Measurements from ENCODE around the gene GPD1L. TPM values are rescaled to one million over a fixed set of nuclear protein-coding genes. Genes with fewer than 3 reads are reported as not detected.
"Not testable (repeated sequence)": the region's sequence is repeated elsewhere in the genome, so short reads cannot be mapped to it uniquely, and the experiment has no call there.

GPD1L gene
- total and polyA plus RNA-seq, 10 of the 15 experiments (the other 5 are each of a cell fraction or from before 2014, with no cell fraction given) = 0.77 to 4.8 (median 3.9) TPM

DNA sequence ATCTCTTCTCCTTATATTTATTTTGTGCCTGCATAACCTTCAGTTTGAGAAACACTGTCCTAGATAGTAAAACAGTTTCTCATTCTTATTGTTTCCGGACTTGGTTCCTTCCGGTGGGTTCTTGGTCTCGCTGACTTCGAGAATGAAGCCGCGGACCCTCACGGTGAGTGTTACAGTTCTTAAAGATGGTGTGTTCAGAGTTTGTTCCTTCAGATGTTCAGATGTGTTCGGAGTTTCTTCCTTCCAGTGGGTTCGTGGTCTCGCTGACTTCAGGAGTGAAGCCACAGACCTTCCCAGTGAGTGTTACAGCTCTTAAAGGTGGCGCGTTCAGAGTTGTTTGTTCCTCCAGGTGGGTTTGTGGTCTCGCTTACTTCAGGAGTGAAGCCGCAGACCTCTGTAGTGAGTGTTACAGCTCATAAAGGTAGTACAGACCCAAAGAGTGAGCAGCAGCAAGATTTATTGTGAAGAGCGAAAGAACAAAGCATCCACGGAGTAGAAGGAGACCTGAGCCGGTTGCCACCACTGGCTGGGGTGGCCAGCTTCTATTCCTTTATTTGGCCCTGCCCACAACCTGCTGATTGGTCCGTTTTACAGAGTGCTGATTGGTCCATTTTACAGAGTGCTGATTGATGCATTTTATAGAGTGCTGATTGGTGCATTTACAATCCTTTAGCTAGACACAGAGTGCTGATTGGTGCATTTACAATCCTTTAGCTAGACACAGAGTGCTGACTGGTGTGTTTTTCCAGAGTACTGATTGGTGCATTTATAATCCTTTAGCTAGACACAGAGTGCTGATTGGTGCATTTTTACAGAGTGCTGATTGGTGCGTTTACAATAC is 8.3 kb downstream of the GPD1L start:
- RAD21 ChIA-PET (ENCODE audit: unreplicated experiment); H3K9me3 ChIP-seq (replicated peaks; ENCODE audit: control insufficient read depth, insufficient read depth, low read length); H4K20me1 ChIP-seq (ENCODE audit: control insufficient read depth, insufficient read depth); FAIRE-seq; H3K27me3 ChIP-seq (replicated peaks in 1 of 2; ENCODE audit: control insufficient read depth in 2 of 2, insufficient read depth in 2 of 2, low read length in 1 of 2); H3K36me3 ChIP-seq (ENCODE audit: control insufficient read depth in 2 of 2, insufficient read depth in 2 of 2, low read length in 1 of 2); H3K4me1 ChIP-seq (ENCODE audit: control insufficient read depth, insufficient read depth, low read length); DNase-seq (ENCODE audit: low read depth, low spot score); POLR2A ChIA-PET; H3K9ac ChIP-seq (ENCODE audit: control insufficient read depth, insufficient read depth, low read length); in situ Hi-C loops (cut with MboI); BruUV-seq (replicated peaks); ATAC-seq; intact Hi-C loops (cut with micrococcal nuclease; ENCODE audit: unreplicated experiment); H3K79me2 ChIP-seq (ENCODE audit: control insufficient read depth, insufficient read depth, low read length); H3K4me3 ChIP-seq; H2AFZ ChIP-seq (ENCODE audit: control insufficient read depth, low read depth, low read length); H3K27ac ChIP-seq (ENCODE audit: control insufficient read depth, insufficient read depth): not testable (repeated sequence)
- TF ChIP-seq NFYB (IDR thresholded peaks at IDR 0.05; ENCODE audit: insufficient read depth, low read depth, low read length) = peak; percentile 82
- peak overlapping the region; percentile 22; the same call in 1 of the 2 replicates for H3K4me2 ChIP-seq (ENCODE audit: control insufficient read depth, insufficient read depth)
- SMC1A ChIA-PET (ENCODE audit: uncharacterized antibody, unreplicated experiment) = interaction anchor here (0.7 kb wide), 1 partner anchor 439 kb away, joined by 3 read pairs; no protein-coding TSS in a partner anchor
- CTCF ChIA-PET = interaction anchor here (0.8 kb wide), 1 partner anchor 12 kb away, joined by 3 read pairs; no protein-coding TSS in a partner anchor
- 67% methylated on average over 19 of the region's 19 CpGs for WGBS (ENCODE audit: insufficient coverage, insufficient replicate concordance, low lambda C conversion rate, missing lambda C conversion rate)

DNA sequence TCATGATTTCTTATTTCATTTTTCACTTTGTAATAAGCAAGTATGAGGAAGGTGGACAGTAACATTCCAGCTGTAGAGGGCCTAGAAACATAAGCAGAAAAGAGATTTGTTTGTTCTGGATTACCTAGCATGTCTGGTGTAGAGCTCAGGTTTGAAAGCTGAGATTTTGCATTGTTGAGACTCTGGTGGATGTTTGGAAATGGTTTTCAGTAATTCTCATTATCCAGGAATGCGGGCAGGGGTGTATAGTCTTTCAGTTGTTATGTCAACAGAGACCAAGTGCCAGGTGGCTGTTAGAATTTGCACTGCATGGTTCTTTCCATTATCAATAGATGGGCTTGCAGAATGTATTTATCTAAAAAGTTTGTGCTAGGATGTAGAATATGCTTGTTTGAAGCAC is 10.9 kb downstream of the GPD1L start:
- intact Hi-C loops (cut with micrococcal nuclease; ENCODE audit: unreplicated experiment) (no loop called here), in situ Hi-C loops (cut with MboI) (no loop called here)
- ATAC-seq = no peak
- DNase-seq (ENCODE audit: low read depth, low spot score) = no peak
- Histone ChIP-seq H3K4me3 (no peak overlapping the region), H4K20me1 (ENCODE audit: control insufficient read depth, insufficient read depth) (no peaks in the 10 kb centered on the region), H3K36me3 (ENCODE audit: control insufficient read depth in 2 of 2, insufficient read depth in 2 of 2, low read length in 1 of 2) (no peaks in the 10 kb centered on the region), H3K9me3 (replicated peaks; ENCODE audit: control insufficient read depth, insufficient read depth, low read length) (no peaks in the 10 kb centered on the region), H3K9ac (ENCODE audit: control insufficient read depth, insufficient read depth, low read length) (no peak overlapping the region), H3K27me3 (replicated peaks in 1 of 2; ENCODE audit: control insufficient read depth in 2 of 2, insufficient read depth in 2 of 2, low read length in 1 of 2) (no peaks in the 10 kb centered on the region), H3K27ac (ENCODE audit: control insufficient read depth, insufficient read depth) (no peak overlapping the region), H3K79me2 (ENCODE audit: control insufficient read depth, insufficient read depth, low read length) (no peaks in the 10 kb centered on the region), H3K4me2 (ENCODE audit: control insufficient read depth, insufficient read depth) (no peak overlapping the region), H2AFZ (ENCODE audit: control insufficient read depth, low read depth, low read length) (no peak overlapping the region), H3K4me1 (ENCODE audit: control insufficient read depth, insufficient read depth, low read length) (no peaks in the 10 kb centered on the region)
- ChIA-PET POLR2A (interaction anchor here (0.6 kb wide), 1 partner anchor 100 kb away, joined by 3 read pairs; no protein-coding TSS in a partner anchor), RAD21 (ENCODE audit: unreplicated experiment) (no interaction called here), CTCF (no interaction called here), SMC1A (ENCODE audit: uncharacterized antibody, unreplicated experiment) (no interaction called here)
- BruUV-seq (replicated peaks) = no TSS peak
- FAIRE-seq = no peak
- WGBS (ENCODE audit: insufficient coverage, insufficient replicate concordance, low lambda C conversion rate, missing lambda C conversion rate) = 50% methylated on average over 1 of the region's 1 CpG
- TF ChIP-seq NBN (IDR thresholded peaks at IDR 0.05) = no peak
- TF ChIP-seq, protein P1, sequence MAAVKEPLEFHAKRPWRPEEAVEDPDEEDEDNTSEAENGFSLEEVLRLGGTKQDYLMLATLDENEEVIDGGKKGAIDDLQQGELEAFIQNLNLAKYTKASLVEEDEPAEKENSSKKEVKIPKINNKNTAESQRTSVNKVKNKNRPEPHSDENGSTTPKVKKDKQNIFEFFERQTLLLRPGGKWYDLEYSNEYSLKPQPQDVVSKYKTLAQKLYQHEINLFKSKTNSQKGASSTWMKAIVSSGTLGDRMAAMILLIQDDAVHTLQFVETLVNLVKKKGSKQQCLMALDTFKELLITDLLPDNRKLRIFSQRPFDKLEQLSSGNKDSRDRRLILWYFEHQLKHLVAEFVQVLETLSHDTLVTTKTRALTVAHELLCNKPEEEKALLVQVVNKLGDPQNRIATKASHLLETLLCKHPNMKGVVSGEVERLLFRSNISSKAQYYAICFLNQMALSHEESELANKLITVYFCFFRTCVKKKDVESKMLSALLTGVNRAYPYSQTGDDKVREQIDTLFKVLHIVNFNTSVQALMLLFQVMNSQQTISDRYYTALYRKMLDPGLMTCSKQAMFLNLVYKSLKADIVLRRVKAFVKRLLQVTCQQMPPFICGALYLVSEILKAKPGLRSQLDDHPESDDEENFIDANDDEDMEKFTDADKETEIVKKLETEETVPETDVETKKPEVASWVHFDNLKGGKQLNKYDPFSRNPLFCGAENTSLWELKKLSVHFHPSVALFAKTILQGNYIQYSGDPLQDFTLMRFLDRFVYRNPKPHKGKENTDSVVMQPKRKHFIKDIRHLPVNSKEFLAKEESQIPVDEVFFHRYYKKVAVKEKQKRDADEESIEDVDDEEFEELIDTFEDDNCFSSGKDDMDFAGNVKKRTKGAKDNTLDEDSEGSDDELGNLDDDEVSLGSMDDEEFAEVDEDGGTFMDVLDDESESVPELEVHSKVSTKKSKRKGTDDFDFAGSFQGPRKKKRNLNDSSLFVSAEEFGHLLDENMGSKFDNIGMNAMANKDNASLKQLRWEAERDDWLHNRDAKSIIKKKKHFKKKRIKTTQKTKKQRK (IDR thresholded peaks at IDR 0.05; ENCODE audit: low read depth, low read length) = no peak
- TF ChIP-seq MYB (IDR thresholded peaks at IDR 0.05; ENCODE audit: borderline replicate concordance, low read depth, low read length) = no peak
- TF ChIP-seq CHD1 (IDR thresholded peaks at IDR 0.05; ENCODE audit: low read depth, low read length) = no peak
- TF ChIP-seq, protein P2, sequence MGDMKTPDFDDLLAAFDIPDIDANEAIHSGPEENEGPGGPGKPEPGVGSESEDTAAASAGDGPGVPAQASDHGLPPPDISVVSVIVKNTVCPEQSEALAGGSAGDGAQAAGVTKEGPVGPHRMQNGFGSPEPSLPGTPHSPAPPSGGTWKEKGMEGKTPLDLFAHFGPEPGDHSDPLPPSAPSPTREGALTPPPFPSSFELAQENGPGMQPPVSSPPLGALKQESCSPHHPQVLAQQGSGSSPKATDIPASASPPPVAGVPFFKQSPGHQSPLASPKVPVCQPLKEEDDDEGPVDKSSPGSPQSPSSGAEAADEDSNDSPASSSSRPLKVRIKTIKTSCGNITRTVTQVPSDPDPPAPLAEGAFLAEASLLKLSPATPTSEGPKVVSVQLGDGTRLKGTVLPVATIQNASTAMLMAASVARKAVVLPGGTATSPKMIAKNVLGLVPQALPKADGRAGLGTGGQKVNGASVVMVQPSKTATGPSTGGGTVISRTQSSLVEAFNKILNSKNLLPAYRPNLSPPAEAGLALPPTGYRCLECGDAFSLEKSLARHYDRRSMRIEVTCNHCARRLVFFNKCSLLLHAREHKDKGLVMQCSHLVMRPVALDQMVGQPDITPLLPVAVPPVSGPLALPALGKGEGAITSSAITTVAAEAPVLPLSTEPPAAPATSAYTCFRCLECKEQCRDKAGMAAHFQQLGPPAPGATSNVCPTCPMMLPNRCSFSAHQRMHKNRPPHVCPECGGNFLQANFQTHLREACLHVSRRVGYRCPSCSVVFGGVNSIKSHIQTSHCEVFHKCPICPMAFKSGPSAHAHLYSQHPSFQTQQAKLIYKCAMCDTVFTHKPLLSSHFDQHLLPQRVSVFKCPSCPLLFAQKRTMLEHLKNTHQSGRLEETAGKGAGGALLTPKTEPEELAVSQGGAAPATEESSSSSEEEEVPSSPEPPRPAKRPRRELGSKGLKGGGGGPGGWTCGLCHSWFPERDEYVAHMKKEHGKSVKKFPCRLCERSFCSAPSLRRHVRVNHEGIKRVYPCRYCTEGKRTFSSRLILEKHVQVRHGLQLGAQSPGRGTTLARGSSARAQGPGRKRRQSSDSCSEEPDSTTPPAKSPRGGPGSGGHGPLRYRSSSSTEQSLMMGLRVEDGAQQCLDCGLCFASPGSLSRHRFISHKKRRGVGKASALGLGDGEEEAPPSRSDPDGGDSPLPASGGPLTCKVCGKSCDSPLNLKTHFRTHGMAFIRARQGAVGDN (IDR thresholded peaks at IDR 0.05) = no peak
- no peak for TF ChIP-seq SPI1 (IDR thresholded peaks at IDR 0.05; ENCODE audit: borderline replicate concordance, insufficient read depth, low read depth, low read length)
- TF ChIP-seq IKZF2 (IDR thresholded peaks at IDR 0.05) = no peak
- no peak for TF ChIP-seq ZBED1 (IDR thresholded peaks at IDR 0.05; ENCODE audit: borderline replicate concordance)

All from GM12878 (cell line).